Stimulated activated naive CD8-positive, alpha-beta T cell treated with anti-CD3 and anti-CD28 coated beads, Interleukin-15, Interleukin-2, amounts not matched to agents 100 U/mL and 50 U/mL, for 24 hours (primary cell): Measurements from ENCODE around the gene PEMT.

ENCODE experiments used
- ATAC-seq: fragments of 150-1000 bp; cut with Tn5 transposase; one replicate; pipeline ENCODE4 v1.10.0; 2021
- DNase-seq: peaks from one replicate; pipeline ENCODE4 v3.0.0; 2021

PEMT gene

GRCh38 chr17:17514993-17515933 is 76.2 kb downstream of the PEMT start:
- no peak for ATAC-seq
- no peak for DNase-seq

DNA sequence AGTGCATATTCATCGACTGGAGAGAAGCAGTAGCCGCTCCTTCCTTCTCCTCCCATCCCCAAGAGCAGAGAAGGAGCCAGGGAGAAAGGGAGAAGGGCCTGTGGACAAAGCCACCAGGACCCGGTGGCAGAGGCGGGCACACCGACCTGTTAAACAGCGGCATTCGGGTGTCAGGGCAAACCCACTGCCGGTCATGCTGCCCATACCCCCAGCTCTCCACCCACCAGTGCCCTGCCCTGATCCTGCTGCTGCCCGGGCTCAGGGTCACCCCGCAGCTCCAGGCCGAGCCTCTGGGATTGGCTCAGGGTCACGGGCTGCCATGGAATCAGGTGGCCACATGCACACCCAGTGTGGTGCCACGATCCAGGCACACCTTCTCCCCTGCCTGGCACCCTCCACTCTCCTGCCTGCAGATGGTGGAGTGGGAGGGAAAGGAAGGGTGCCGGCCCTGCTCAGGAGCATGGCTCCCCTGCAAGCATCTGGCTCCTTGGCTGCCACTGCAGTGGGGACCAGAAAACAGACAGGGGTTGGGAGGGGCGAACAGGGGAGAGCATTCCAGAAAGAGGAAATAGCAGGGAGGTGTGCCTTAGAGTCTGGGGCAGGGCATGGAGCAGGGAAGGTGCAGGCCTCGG is 77.0 kb downstream of the PEMT start:
- ATAC-seq (no peak), DNase-seq (no peak)

- ATAC-seq (no peak), DNase-seq (no peak)
Measured at GRCh38 chr17:17513626-17514025, 77.9 kb downstream of the PEMT start.

GRCh38 chr17:17512866-17513265 is 78.6 kb downstream of the PEMT start:
- no peak for ATAC-seq
- no peak for DNase-seq

DNA sequence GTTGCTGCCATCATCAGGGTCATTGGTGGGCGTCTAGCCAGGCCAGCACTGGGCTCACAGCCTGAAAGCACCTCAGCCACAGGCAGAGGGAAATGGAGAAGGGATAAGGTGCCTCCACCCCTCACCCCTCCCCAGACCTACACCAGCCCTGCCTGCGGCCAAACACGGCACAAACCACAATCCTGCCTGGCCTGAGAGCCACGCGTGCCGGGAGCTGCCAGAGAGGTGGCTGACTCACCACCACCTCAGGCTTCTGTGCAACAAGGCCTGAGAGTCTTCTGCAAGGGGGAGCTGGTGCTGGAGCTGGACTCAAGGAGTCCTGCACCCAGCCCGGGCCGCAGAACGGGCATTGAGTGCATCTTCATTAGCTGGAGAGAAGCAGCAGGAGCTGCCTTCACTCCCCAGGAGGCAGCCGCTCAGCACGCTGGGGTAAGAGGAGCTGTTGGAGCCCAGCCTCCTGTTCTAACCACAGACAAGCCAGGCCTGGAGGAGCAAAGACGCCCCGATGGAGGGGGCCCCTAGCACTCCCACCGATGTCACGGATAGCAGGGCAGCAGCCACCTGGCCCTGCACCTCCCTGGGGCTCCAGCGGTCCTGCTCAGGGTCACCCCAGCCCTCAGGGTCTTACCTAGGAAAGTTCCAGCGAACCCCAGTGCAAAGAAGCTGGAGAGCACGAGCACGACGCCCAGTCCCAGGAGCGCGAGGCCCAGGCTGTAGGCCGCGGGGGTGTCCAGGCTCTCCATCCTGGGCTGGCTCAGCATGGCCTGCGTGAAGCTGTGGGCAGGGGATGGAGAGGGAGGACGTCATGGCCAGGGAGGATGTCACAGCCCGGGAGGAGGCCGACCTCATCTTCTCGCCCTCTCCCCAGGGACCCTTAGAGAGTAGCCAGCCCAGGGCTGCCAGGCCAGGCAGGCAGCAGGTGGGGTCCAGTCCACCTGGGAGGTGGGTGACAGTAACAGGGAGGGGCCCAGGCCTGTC is 79.3 kb downstream of the PEMT start:
- ATAC-seq (no peak), DNase-seq (no peak)

DNA sequence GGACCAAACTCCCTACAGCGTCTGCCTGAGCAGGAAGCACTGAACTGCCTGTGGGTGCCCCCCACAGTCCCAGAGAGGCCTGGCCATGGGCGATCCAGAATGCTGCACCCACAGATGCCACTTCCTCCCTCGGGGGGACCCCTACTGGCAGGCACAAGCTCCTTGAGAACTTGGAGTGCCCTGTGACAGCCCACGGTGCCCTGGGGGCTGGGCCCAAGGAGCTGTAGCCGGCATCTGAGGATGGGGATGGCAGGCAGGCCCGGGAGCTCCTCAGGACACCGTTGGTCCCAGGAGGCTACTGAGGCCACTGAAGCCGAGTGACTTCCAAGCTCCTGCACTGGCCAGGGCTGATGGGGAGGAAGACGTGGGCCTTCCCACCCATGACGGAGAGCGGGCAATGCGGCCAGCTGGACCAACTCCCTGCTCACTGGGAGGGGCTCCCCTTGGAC is 80.2 kb downstream of the PEMT start:
- DNase-seq: no peak
- ATAC-seq: no peak

DNA sequence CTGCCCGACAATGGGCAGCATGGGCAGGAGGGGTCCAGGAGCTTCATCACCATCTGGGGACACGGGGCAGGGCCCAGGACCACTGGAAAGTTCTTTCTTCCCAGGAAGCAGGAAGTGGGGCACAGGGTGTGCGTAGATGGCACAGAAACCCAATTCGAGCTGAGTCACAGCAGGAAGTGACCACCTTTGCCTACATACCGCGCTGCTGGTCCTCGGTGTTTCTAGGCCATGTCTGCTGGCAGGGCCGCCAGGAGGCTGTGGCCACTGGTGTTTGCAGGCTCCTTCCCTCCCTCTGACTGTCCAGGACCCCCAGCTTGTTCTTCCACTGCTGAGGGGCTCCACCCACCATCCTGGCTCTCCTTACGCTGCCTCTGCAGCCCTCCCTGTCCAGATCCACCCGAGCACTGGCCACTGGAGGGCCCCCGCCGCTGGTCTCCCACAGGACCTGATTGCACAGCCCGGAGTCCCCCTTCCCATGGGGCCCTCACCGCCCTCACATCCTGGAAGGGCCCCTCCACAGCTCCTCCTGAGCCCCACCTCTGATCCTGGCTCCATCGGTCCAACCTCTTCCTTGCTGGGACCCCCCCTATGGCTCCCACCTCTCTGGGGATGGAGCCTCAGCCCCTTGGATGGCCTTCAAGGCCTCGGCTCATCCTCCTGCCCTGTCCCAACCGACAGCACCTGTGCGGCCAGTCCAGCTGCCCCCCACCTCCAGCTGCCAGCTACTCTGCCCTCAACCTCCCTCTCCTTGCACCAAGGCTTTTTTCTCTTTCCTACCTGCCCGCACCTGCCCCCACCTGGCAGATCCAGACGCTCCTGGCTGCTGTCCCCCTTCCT is 80.8 kb downstream of the PEMT start:
- no peak for ATAC-seq
- no peak for DNase-seq

DNA sequence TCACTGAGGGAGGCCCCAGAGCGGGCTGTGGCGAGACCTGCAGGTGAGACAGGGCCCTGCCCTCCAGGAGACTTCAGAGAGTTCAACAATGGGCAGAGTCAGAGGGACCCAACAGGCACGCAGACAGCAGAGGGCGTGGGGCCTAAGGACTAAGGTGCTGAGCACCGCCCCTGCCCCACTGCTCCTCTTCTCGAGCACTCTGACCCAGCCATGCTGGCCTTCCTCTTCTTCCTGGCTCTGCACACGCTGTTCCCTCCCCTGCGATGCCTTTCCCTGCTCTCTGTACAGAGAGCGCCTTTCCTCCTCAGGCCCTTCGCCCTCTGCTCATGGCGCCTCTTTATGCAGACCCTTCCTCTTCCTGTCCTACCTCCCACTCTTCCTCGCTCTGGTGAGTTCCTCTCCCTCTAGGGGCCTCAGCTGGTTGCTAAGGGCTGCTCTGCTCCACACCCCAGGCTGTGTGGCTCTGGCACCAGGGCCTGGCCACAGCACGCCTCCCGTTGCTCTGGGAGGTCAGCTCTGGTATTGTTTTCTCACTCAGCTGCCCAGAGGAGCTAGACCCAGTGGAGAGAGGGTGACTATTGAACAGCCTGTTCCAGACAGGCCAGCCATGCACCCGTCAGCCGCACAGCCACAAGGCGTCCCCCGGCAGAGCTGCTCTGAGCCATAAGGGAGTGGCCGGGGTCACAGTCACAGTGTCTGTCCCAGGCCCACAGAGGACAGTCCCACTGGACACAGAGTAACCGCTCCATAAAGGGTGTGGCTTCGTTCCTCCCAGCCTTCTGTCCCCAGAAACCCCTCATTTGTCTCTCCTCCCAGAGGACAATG is 81.7 kb downstream of the PEMT start:
- ATAC-seq: no peak
- DNase-seq: no peak

DNA sequence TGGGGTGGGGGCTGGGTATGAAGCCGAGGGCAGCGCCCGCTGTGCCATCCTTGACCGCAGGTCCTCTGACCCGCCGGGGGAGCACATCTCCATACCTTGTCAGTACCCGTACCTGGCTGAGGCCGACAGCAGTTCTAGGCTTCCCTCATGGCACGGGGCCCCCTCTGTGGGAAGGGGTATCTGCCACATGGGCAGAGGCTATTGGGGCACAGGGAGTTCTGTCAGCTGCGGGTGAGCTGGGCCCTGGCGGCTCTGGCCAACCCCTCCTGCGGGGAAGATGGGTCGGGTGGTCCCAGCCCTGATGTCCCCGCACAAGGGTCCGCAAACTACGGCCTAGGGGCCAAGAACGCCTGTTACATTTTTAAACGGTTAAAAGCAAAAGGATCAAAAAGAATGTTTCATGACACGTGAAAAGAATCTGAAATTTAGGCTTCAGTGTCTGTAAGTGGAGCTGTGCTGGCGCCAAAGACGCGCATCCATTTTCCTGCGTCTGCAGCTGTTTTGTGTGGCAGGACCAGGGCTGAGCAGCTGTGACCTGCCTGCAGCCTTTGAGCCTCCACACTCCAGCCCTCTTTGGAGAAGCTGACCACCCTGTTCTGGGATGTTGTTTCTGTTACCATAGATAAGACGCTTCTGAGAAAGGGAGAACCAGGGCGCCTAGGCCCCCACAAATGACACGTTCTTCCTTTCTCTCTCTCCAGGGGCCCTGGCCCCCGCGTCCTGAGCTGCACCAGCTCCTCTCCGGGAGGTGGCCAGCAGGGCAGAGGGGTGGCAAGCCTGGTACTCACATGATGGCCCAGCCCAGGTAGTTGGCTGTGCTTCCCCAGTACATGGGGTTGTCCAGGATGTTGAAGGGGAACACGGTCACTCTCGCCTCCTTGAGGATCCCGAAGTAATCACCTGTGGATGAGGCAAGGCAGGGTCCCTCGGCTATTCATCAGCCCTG is 82.6 kb downstream of the PEMT start:
- no peak for DNase-seq
- no peak for ATAC-seq

DNA sequence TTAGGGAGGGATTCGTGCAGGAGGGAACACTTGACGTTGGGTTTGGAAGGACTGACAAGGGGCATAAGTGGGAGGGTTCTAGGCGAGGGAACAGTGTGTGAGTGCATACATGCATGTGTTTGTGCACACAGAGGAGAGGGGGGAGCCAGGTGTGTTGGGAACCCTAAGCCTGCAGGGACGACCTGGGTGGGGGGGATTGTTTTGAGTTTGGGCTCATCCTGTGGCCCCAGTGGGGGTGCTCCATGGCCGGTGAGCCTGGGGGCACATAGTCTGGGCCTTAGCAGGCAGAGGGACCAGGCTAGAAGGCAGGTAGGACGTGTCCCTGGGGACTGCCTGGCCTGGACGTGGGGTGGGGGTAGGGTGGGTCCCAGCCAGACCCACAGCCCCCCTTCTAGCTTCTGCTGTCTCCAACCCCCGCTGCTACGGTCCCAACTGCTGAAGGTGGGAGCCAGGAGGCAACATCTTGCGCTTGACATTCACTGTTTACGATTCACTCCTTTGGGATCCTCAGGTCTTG is 83.4 kb downstream of the PEMT start:
- no peak for DNase-seq
- ATAC-seq: no peak

DNA sequence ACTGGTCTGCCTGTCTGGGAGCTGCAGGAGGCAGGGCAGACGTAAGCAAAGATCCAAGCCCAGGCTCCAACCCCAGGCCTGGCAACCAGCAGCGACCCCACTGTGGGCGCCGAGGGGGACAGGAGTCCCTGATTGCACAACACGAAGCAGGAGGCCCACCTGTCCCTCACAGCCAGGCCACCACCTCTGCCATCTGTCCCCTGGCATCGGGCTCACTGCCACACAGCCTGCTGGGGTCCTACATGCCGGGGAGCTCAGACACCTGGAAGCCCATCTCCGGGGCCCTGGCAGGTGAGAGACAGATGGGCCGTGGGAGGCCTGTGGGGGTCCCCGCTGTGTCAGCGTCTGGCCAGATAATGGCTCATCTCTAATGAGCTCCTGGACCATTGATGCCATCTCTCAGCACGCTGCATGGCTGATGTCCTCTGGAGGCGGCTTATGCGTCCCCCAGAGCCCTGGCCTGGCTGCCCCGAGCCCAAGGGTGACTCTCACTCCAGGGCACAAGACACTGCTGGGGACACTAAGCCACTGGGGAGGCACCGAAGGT is 84.0 kb downstream of the PEMT start:
- DNase-seq (no peak), ATAC-seq (no peak)

- no peak for DNase-seq
- no peak for ATAC-seq
Measured at GRCh38 chr17:17506893-17507464, 84.5 kb downstream of the PEMT start.

GRCh38 chr17:17506181-17506741 is 85.2 kb downstream of the PEMT start:
- DNase-seq (no peak), ATAC-seq (no peak)

- ATAC-seq: no peak
- DNase-seq: no peak
Measured at GRCh38 chr17:17505610-17506171, 85.8 kb downstream of the PEMT start.

DNA sequence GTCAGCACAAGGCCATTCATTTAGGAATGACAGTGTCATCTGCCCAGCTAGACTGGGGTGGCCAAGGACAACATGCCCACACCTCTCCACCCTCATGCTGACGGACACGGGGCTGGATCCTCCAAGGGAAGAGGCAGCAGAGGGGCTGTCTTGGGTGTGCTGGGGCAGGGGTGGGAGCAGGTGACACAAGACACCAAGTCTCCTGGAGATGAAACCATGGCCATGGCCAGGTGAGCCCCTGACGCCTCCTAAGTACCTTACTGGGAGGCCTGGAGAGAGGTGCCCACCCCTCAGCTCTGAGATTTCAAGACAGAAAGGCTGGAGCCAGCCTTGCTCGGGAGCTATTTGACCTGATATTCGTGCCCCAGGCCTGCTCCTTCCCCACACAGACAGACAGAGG is 86.4 kb downstream of the PEMT start:
- DNase-seq (no peak), ATAC-seq (no peak)

- ATAC-seq (no peak), DNase-seq (no peak)
Measured at GRCh38 chr17:17504341-17505140, 87.0 kb downstream of the PEMT start.

GRCh38 chr17:17503566-17504130 is 87.9 kb downstream of the PEMT start:
- DNase-seq (no peak), ATAC-seq (no peak)
